AG04449 (cell line): ENCODE measurements around the gene DRG2.

Experiments
- CTCF ChIA-PET: fragments of 350-600 bp; formaldehyde crosslinking; extraction: SDS; loops from one replicate; lab custom pipeline; 2021; ENCODE audit warnings: antibody characterized with exemption; lab: Yijun Ruan, JAX
- POLR2A ChIA-PET: fragments of 400-600, 350-600 bp; formaldehyde crosslinking; extraction: SDS; loops from one replicate; lab custom pipeline; 2020; ENCODE audit warnings: antibody characterized with exemption, inconsistent platforms; lab: Yijun Ruan, JAX
- DNase-seq: peaks from one replicate; pipeline ENCODE4 v3.0.0-alpha.2; 2010; ENCODE audit warnings: low read depth, low spot score
- H3K4me3 ChIP-seq: 2 replicates; pipeline ENCODE4 v1.5.1; 2011; ENCODE audit warnings: low read depth, mild to moderate bottlenecking, control low read depth, low read length
- CTCF ChIP-seq: IDR thresholded peaks from one replicate; pipeline ENCODE4 v1.5.1; 2011; ENCODE audit warnings: mild to moderate bottlenecking, moderate library complexity, low read length, control low read depth, inconsistent platforms; ENCODE audit not compliant: insufficient read depth; ENCODE audit errors: missing control alignments

DRG2 gene

GRCh38 chr17:18121144-18121910, 33.6 kb downstream of the DRG2 start:
- no peak overlapping the region for H3K4me3 ChIP-seq
- no peak for DNase-seq
- ChIA-PET CTCF (no interaction called here), POLR2A (no interaction called here)
- no peak for TF ChIP-seq CTCF

GRCh38 chr17:18122990-18123753, 35.4 kb downstream of the DRG2 start:
- POLR2A ChIA-PET: no interaction called here
- no peak for DNase-seq
- CTCF ChIA-PET: no interaction called here
- H3K4me3 ChIP-seq: no peak overlapping the region
- TF ChIP-seq CTCF: no peak

GRCh38 chr17:18124345-18125126, 36.8 kb downstream of the DRG2 start:
- H3K4me3 ChIP-seq: no peak overlapping the region
- ChIA-PET POLR2A (no interaction called here), CTCF (no interaction called here)
- no peak for TF ChIP-seq CTCF
- no peak for DNase-seq

- POLR2A ChIA-PET: no interaction called here
- DNase-seq: peak; percentile 4
- CTCF ChIA-PET: interaction anchor here (1.2 to 3.6 kb wide), 3 partner anchors 11 to 20 kb away, joined by 3 to 19 read pairs (median 8); no protein-coding TSS in a partner anchor
- TF ChIP-seq CTCF: no peak
- no peak overlapping the region for H3K4me3 ChIP-seq
These were observed 41.3 kb downstream of the DRG2 start for GRCh38 chr17:18129041-18129502.

GRCh38 chr17:18132711-18133110, 45.0 kb downstream of the DRG2 start:
- TF ChIP-seq CTCF: no peak
- CTCF ChIA-PET: interaction anchor here (2.7 kb wide), 1 partner anchor 8 kb away, joined by 15 read pairs; no protein-coding TSS in a partner anchor
- H3K4me3 ChIP-seq: no peak overlapping the region
- DNase-seq: no peak
- POLR2A ChIA-PET: no interaction called here
